H7 (cell line): ENCODE measurements around the gene HOXC6. TPM values are rescaled to one million over a fixed set of nuclear protein-coding genes. Genes with fewer than 3 reads are reported as not detected.
"Not testable (repeated sequence)": the region's sequence is repeated elsewhere in the genome, so short reads cannot be mapped to it uniquely, and the experiment has no call there.

Experiments used
- DNase-seq: peaks from one replicate; pipeline ENCODE4 v3.0.0; 2012
- H3K27me3 ChIP-seq: 2 replicates; pipeline ENCODE4 v1.6.0; 2011; ENCODE audit warnings: mild to moderate bottlenecking, low read length; ENCODE audit not compliant: control insufficient read depth, insufficient read depth
- H3K36me3 ChIP-seq: replicated peaks from 2 replicates; pipeline ENCODE4 v1.5.1; 2011; ENCODE audit warnings: low read length; ENCODE audit not compliant: control insufficient read depth, insufficient read depth
- H3K4me3 ChIP-seq: 2 replicates; pipeline ENCODE4 v1.5.1; 2011; ENCODE audit warnings: low read depth, mild to moderate bottlenecking, control low read depth, low read length, moderate library complexity; ENCODE audit not compliant: insufficient read depth
- total RNA-seq: library from RNA; depleted of rRNA; stranded (reverse); fragments of >200 nt; shearing (Covaris generic); gene quantifications from 2 replicates; pipeline ENCODE4 v1.2.3, GENCODE V29; 2014; rRNA removed

The HOXC6 gene
- total RNA-seq, 1 experiment from 2014 or later: not detected

- Histone ChIP-seq H3K27me3 (peaks cover 76% of the 10 kb centered on the region), H3K4me3 (no peak overlapping the region), H3K36me3 (no peaks in the 10 kb centered on the region)
- DNase-seq: no peak
Observed at GRCh38 chr12:54068418-54069070, 40.3 kb downstream of the HOXC6 start.

DNA sequence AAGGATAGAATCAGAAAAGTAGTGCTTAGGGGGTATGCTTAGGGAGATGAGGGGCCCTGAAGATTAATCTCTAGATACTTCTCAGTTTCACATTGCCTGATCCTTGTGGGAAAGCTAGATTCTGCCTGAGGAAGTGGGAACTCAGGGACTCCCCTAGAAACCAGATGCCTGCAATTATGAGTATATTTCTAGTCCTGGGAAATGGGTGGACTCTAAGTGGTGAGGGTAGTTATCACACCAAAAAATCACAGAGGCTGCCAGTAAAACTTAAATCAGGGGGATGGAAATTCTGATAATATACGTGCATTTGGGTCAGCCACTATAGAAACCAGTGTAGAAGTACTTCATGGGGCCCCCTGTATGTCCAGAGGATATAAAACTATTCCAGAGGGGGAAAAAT lies 43.7 kb downstream of the HOXC6 start:
- H3K27me3 ChIP-seq: peaks cover 67% of the 10 kb centered on the region
- H3K4me3 ChIP-seq: no peak overlapping the region
- DNase-seq: no peak
- no peaks in the 10 kb centered on the region for H3K36me3 ChIP-seq

DNA sequence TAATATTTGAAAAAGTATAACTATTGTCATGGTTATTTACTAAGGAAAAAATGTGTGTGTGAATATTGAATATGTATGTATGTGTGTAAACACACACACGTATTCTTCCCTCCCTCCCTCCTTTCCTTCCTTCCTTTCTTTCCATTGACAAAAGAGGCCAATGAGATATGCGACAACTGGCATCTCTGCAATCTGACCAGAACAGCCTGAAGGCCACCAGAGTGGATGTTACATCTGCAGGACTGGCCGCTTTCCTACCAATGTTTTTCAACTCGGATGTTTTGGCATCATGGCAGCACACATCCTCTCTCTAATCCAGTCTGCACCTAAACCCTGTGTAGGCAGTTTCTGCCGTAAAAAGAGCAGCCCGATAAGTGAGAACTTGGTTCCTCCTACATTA lies 46.1 kb downstream of the HOXC6 start:
- no peaks in the 10 kb centered on the region for H3K36me3 ChIP-seq

DNA sequence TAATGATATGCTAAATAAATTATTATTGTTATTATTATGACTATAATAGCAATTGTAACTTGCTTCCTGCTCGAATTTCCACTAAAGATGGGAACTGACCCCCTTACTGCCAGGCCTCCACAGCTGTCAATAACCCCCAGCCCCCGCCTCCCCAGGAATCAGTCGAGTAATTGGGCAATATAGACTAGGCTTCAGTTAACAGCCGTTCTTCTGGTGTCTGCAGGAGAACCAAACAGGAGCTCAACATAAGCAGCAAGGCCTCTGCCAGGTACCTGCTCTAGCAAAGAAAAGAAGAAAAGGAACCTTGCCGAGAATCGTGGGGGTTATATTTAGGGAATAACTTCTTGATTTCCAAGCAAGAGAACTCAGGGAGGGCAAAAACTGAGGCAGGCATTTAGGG lies 47.2 kb downstream of the HOXC6 start:
- Histone ChIP-seq H3K36me3 (no peaks in the 10 kb centered on the region), H3K27me3 (peaks cover 79% of the 10 kb centered on the region), H3K4me3 (no peak overlapping the region)
- no peak for DNase-seq

More for the DNA sequence above, 46.1 kb downstream of the HOXC6 start:
- Histone ChIP-seq H3K4me3 (no peak overlapping the region), H3K27me3 (peaks cover 75% of the 10 kb centered on the region)
- no peak for DNase-seq

DNA sequence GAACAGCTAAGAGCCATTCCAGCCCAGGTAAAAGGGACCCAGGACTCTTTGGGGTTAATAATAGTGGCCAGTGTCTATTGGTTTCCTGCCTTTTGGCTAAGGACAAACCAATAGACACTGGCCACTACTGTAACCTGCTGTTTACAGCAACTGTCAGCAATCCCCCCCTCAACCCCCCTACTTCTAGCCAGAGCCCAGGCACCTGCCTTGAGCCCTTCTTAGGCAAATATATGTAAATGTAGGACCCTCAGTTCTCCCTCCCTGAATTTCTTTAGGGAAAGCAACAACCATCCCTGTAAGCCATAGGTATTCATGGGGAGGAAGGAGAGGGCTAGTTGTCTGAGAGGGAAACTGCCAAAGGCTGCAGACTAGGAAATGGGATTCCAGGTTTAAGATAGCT lies 47.7 kb downstream of the HOXC6 start:
- H3K27me3 ChIP-seq: peaks cover 79% of the 10 kb centered on the region
- H3K4me3 ChIP-seq: no peak overlapping the region
- DNase-seq: peak; percentile 91
- no peaks in the 10 kb centered on the region for H3K36me3 ChIP-seq

- not testable (repeated sequence) for H3K36me3 ChIP-seq, DNase-seq, H3K4me3 ChIP-seq
- H3K27me3 ChIP-seq: peaks cover 79% of the 10 kb centered on the region
Observed at GRCh38 chr12:54077843-54078242, 49.6 kb downstream of the HOXC6 start.

DNA sequence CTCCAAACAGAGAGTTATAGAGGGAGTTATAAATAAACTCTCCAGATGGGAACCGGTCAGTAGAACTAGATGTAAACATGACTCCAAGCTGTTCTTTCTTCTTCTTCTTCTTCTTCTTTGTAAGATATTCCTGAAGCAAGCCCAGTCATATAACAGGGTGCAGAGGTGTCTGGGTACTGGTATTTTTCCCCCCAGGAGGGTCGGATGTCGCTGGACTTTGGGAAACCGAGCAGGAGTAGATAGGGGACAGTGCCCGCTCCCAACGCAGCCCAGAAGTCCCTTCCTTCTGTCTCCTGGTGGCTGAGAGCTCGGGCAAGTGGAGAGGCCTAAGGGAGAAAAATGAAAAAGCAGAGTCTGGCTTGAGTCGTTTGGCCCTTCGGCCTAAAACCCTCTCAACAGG lies 50.9 kb downstream of the HOXC6 start:
- DNase-seq, H3K4me3 ChIP-seq, H3K36me3 ChIP-seq: not testable (repeated sequence)
- peaks cover 84% of the 10 kb centered on the region for H3K27me3 ChIP-seq

Other genes with a start within 250 kb of the HOXC6 start
- not detected in 2 replicates for gene HOXC13, start 89.6 kb upstream of the HOXC6 start, total RNA-seq
- gene HOXC12, start 73.5 kb upstream of the HOXC6 start, total RNA-seq: not detected in 2 replicates
- not detected in 2 replicates for gene HOXC11, start 55.3 kb upstream of the HOXC6 start, total RNA-seq
- not detected in 2 replicates for gene HOTAIR, start 53.5 kb upstream of the HOXC6 start, total RNA-seq
- not detected in 2 replicates for gene HOXC10, start 43.3 kb upstream of the HOXC6 start, total RNA-seq
- not detected in 2 replicates for gene HOXC9, start 28.3 kb upstream of the HOXC6 start, total RNA-seq
- gene HOXC8, start 19.5 kb upstream of the HOXC6 start, total RNA-seq: not detected in 2 replicates
- gene HOXC5, start 4.6 kb downstream of the HOXC6 start, total RNA-seq: not detected in 2 replicates
- gene HOXC4, start 25.4 kb downstream of the HOXC6 start, total RNA-seq: not detected in 2 replicates
- 33.8 and 40.2 TPM in 2 replicates for gene SMUG1, start 160.5 kb downstream of the HOXC6 start, total RNA-seq